Stimulated activated CD4-positive, alpha-beta T cell treated with anti-CD3 and anti-CD28 coated beads, TNF-alpha, amount 100 ng/mL, for 48 hours (primary cell): Measurements from ENCODE around the gene CD300E.

Experiments used
- DNase-seq, 3 donors: peaks; one replicate each; pipeline ENCODE4 v3.0.0-alpha.2; 2020; ENCODE audit warnings: low read depth in 3 of 3

CD300E gene

GRCh38 chr17:74566132-74566753 lies 57.3 kb downstream of the CD300E start:
- DNase-seq: peak in 2 of 3 donors; percentile 17

- no peak for DNase-seq
Measured at GRCh38 chr17:74565126-74565525, 58.4 kb downstream of the CD300E start.

- DNase-seq: no peak
Measured at GRCh38 chr17:74563358-74563757, 60.2 kb downstream of the CD300E start.

- DNase-seq: no peak
Measured at GRCh38 chr17:74561586-74561985, 62.0 kb downstream of the CD300E start.
